ENCODE measurements around the gene BANF2.
"Not testable (repeated sequence)": the region's sequence is repeated elsewhere in the genome, so short reads cannot be mapped to it uniquely, and the experiment has no call there.

The BANF2 gene

GRCh38 chr20:17699931-17700351 lies at the start of gene BANF2:
BANF2 (plus strand) TSS chr20:17699966; CDS start chr20:17725026, 25,060 bp downstream.
- DNase-seq, result no peak

GRCh38 chr20:17650301-17651128 lies 49.3 kb upstream of the BANF2 start:
- no peak for DNase-seq

- DNase-seq, result no peak
Observed at GRCh38 chr20:17651129-17651759, 48.5 kb upstream of the BANF2 start.

- DNase-seq, result no peak
Observed at GRCh38 chr20:17651760-17652388, 47.9 kb upstream of the BANF2 start.

GRCh38 chr20:17652411-17652810 lies 47.4 kb upstream of the BANF2 start:
- no peak for DNase-seq

- DNase-seq, result no peak
Observed at GRCh38 chr20:17653835-17654648, 45.7 kb upstream of the BANF2 start.

GRCh38 chr20:17654649-17655285 lies 45.0 kb upstream of the BANF2 start:
- no peak for DNase-seq

- DNase-seq, result no peak
Observed at GRCh38 chr20:17655286-17655651, 44.5 kb upstream of the BANF2 start.

GRCh38 chr20:17655865-17656479 lies 43.8 kb upstream of the BANF2 start:
- no peak for DNase-seq

- no peak for DNase-seq
Observed at GRCh38 chr20:17657079-17657825, 42.5 kb upstream of the BANF2 start.

- DNase-seq, result no peak
Observed at GRCh38 chr20:17657898-17658647, 41.7 kb upstream of the BANF2 start.

- no peak for DNase-seq
Observed at GRCh38 chr20:17658648-17658993, 41.1 kb upstream of the BANF2 start.

- not testable (repeated sequence) for DNase-seq
Observed at GRCh38 chr20:17659344-17659743, 40.4 kb upstream of the BANF2 start.

- DNase-seq, result no peak
Observed at GRCh38 chr20:17659801-17660200, 40.0 kb upstream of the BANF2 start.

- no peak for DNase-seq
Observed at GRCh38 chr20:17660667-17661066, 39.1 kb upstream of the BANF2 start.

- no peak for DNase-seq
Observed at GRCh38 chr20:17661121-17661744, 38.5 kb upstream of the BANF2 start.

- DNase-seq, result no peak
Observed at GRCh38 chr20:17662333-17663039, 37.3 kb upstream of the BANF2 start.

GRCh38 chr20:17663040-17663399 lies 36.7 kb upstream of the BANF2 start:
- no peak for DNase-seq

- no peak for DNase-seq
Observed at GRCh38 chr20:17663486-17663885, 36.3 kb upstream of the BANF2 start.

All from NCI-H526 treated with DMSO at 0.1 percent for 48 hours (cell line).